Cardiac fibroblast (primary cell): ENCODE data around the gene CERS5.
"Not testable (repeated sequence)": the region's sequence is repeated elsewhere in the genome, so short reads cannot be mapped to it uniquely, and the experiment has no call there.

ENCODE experiments used
- DNase-seq, 2 donors: peaks; one replicate each; pipeline versions ENCODE4 v3.0.0 to v3.0.0-alpha.2; 2010; ENCODE audit warnings: low read depth in 2 of 2
- H3K4me3 ChIP-seq, 2 donors: replicated peaks in 1 of 2; 1 replicate in 1 of 2; 2 replicates in 1 of 2; pipeline ENCODE4 v1.5.1; 2011; ENCODE audit warnings: low read depth in 2 of 2, low read length in 2 of 2, mild to moderate bottlenecking in 2 of 2, moderate library complexity in 1 of 2
- CTCF ChIP-seq: IDR thresholded peaks from one replicate; pipeline ENCODE4 v1.5.1; 2011; ENCODE audit warnings: low read depth, mild to moderate bottlenecking, low read length, inconsistent platforms

CERS5 gene

GRCh38 chr12:50088577-50089335, 78.4 kb downstream of the CERS5 start:
- DNase-seq = peak; percentile 61 to 66
- no peak overlapping the region for H3K4me3 ChIP-seq
- TF ChIP-seq CTCF = peak; percentile 89

GRCh38 chr12:50087995-50088394, 79.2 kb downstream of the CERS5 start:
- no peak for TF ChIP-seq CTCF
- DNase-seq = peak; percentile 63 to 92
- H3K4me3 ChIP-seq = no peak overlapping the region

GRCh38 chr12:50087151-50087550, 80.0 kb downstream of the CERS5 start:
- TF ChIP-seq CTCF = no peak
- no peak for DNase-seq
- no peak overlapping the region for H3K4me3 ChIP-seq

- H3K4me3 ChIP-seq = peak overlapping the region; percentile 68 to 70
- no peak for DNase-seq
- TF ChIP-seq CTCF = no peak
Observed at GRCh38 chr12:50086148-50086547, 81.0 kb downstream of the CERS5 start.

- H3K4me3 ChIP-seq = peak overlapping the region; percentile 68 to 70
- no peak for DNase-seq
- TF ChIP-seq CTCF = no peak
Observed at GRCh38 chr12:50085615-50086072, 81.5 kb downstream of the CERS5 start.

GRCh38 chr12:50084775-50085614, 82.2 kb downstream of the CERS5 start, which contains the start of gene SMARCD1:
TSS of gene SMARCD1 (plus strand) at chr12:50085342. CDS start at chr12:50085370, 28 bp downstream.
- peak within 1 kb of the TSS; percentile 68 to 70 for H3K4me3 ChIP-seq
- TF ChIP-seq CTCF = peak; percentile 31
- peak; percentile 89 to 95 for DNase-seq

GRCh38 chr12:50084409-50084774, 82.8 kb downstream of the CERS5 start:
- peak overlapping the region; percentile 68 to 70 for H3K4me3 ChIP-seq
- DNase-seq = not testable (repeated sequence)
